ENCODE measurements around the gene ASB1.

DNA sequence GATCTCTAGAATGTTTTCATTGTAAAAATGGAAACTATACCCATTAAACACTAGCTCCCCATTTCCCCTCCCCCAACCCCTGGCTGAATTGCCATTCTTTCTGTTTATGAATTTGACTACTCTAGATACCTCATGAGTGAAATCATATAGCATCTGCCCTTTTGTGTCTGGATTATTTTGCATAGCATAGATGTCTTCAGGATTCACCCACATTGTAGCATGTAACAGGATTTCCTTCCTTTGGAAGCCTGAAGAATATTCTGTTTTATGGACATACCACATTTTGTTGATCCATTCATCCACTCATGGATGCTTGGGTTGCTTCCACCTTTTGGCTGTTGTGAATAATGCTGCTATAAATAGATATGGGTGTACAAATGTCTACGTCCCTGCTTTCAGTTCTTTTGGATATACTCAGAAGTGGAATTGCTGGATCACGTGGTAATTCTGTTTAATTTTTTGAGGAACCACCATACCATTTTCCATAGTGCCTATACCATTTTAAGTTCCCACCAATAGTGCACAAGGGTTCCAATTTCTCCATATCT, 7.7 kb upstream of the ASB1 start:
- TF ChIP-seq, protein P1, sequence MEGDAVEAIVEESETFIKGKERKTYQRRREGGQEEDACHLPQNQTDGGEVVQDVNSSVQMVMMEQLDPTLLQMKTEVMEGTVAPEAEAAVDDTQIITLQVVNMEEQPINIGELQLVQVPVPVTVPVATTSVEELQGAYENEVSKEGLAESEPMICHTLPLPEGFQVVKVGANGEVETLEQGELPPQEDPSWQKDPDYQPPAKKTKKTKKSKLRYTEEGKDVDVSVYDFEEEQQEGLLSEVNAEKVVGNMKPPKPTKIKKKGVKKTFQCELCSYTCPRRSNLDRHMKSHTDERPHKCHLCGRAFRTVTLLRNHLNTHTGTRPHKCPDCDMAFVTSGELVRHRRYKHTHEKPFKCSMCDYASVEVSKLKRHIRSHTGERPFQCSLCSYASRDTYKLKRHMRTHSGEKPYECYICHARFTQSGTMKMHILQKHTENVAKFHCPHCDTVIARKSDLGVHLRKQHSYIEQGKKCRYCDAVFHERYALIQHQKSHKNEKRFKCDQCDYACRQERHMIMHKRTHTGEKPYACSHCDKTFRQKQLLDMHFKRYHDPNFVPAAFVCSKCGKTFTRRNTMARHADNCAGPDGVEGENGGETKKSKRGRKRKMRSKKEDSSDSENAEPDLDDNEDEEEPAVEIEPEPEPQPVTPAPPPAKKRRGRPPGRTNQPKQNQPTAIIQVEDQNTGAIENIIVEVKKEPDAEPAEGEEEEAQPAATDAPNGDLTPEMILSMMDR (IDR thresholded peaks at IDR 0.05 in 2 of 3, conservative IDR thresholded peaks at IDR 0.05 in 1 of 3; ENCODE audit: control insufficient read depth in 2 of 3, extremely low read depth in 1 of 3, insufficient read depth in 1 of 3, low read depth in 3 of 3, low read length in 3 of 3), result no peak
- TF ChIP-seq STAT1 (conservative IDR thresholded peaks at IDR 0.05) (no peak), SIN3A (IDR thresholded peaks at IDR 0.05; ENCODE audit: low read depth, low read length) (no peak), EP300 (IDR thresholded peaks at IDR 0.05; ENCODE audit: borderline replicate concordance in 1 of 2, control insufficient read depth in 1 of 2, low read depth in 2 of 2, low read length in 2 of 2) (no peak), CBX3 (IDR thresholded peaks at IDR 0.05; ENCODE audit: borderline replicate concordance, low read depth) (no peak), SMARCA5 (IDR thresholded peaks at IDR 0.05) (no peak)
- TF ChIP-seq, protein P2, sequence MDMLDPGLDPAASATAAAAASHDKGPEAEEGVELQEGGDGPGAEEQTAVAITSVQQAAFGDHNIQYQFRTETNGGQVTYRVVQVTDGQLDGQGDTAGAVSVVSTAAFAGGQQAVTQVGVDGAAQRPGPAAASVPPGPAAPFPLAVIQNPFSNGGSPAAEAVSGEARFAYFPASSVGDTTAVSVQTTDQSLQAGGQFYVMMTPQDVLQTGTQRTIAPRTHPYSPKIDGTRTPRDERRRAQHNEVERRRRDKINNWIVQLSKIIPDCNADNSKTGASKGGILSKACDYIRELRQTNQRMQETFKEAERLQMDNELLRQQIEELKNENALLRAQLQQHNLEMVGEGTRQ (IDR thresholded peaks at IDR 0.05; ENCODE audit: borderline replicate concordance, low read depth, low read length), result no peak

All from GM12878 (cell line).